BJ (cell line): Measurements from ENCODE around the gene DTX4. TPM values are rescaled to one million over a fixed set of nuclear protein-coding genes. Genes with fewer than 3 reads are reported as not detected.
A peak's percentile ranks its signal among the peaks of the same experiment; 100 is the strongest.

Source experiments
- CTCF ChIA-PET: fragments of 350-600 bp; formaldehyde crosslinking; extraction: SDS; loops from one replicate; lab custom pipeline; 2021; ENCODE audit warnings: antibody characterized with exemption, inconsistent platforms; lab: Yijun Ruan, JAX
- POLR2A ChIA-PET: fragments of 300-600 bp; sonication (Branson Sonifier 250); formaldehyde crosslinking; extraction: SDS; loops from one replicate; lab custom pipeline; 2021; ENCODE audit warnings: antibody characterized with exemption; lab: Charles Lee
- DNase-seq: peaks from one replicate; pipeline ENCODE4 v3.0.0-alpha.2; 2011; ENCODE audit warnings: low read depth
- H3K27me3 ChIP-seq: 2 replicates; pipeline ENCODE4 v1.6.0; 2011; ENCODE audit warnings: low read length; ENCODE audit not compliant: control insufficient read depth, insufficient read depth
- H3K36me3 ChIP-seq: 2 replicates; pipeline ENCODE4 v1.5.1; 2011; ENCODE audit warnings: low read length; ENCODE audit not compliant: control insufficient read depth, insufficient read depth
- H3K4me3 ChIP-seq: 2 replicates; pipeline ENCODE4 v1.5.1; 2011; ENCODE audit warnings: low read depth, mild to moderate bottlenecking, control low read depth, low read length
- CTCF ChIP-seq: IDR thresholded peaks from 2 replicates; pipeline ENCODE4 v1.5.1; 2011; ENCODE audit warnings: low read depth, mild to moderate bottlenecking, control low read depth, inconsistent platforms, low read length, moderate library complexity; ENCODE audit not compliant: insufficient read depth
- polyA plus RNA-seq: library from polyadenylated mRNA; depleted of rRNA; stranded (reverse); fragments of >200 nt; gene quantifications from 2 replicates; pipeline ENCODE4 v1.2.3, GENCODE V29; 2011

Gene DTX4
- polyA plus RNA-seq, 1 experiment, result 1.2 TPM

GRCh38 chr11:59157433-59157832 lies 14.5 kb upstream of the DTX4 start:
- DNase-seq, result no peak
- no peak for TF ChIP-seq CTCF
- CTCF ChIA-PET, result interaction anchor here (1.2 to 3.7 kb wide), 10 partner anchors 9 to 589 kb away, joined by 3 to 67 read pairs (median 11); partner anchors contain the start of genes DTX4, FAM111A and FAM111B
- Histone ChIP-seq H3K27me3 (peaks cover 4% of the 10 kb centered on the region), H3K4me3 (no peak overlapping the region), H3K36me3 (no peaks in the 10 kb centered on the region; the same call in 1 of the 2 replicates)
- POLR2A ChIA-PET, result no interaction called here

DNA sequence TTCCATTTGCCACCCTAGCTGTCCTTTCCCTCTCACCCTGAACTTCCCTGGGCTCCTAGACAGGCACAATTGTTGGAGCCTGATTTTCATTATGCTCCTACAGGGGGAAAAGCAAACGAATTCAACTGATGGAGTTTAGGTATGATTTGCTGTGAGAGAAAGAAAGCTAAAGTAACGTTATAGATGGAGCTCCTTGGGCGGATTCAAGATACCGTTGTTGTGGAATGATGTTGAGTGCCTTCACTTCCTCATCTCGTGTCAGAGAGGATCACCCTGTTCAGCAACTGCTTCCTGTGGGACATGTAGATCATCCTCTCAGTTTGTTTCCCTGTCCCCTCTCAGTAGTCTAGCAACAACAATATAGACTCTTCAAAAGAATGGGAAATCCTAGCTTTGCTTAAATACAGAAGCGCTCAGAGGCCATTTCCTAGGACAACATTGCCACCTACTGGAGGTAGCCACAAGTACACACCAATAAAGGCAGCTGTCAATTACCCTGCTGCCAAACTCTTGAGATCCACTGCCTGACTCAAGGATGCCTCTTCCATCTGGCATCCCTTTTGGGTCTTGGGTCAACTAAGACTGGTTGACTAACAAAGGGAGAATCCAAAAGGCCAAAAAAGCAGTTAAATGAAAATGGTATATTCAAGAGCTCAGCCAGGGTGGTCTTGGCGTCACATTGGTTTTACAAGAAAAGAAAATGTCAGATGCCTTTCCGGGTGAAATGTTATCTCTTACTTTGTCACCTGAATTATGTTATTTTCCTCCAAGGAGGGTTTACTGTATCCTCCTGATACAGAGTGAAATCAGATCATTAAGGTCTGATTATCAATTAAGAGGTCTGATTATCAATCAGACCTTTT lies 13.5 kb upstream of the DTX4 start:
- Histone ChIP-seq H3K27me3 (peaks cover 4% of the 10 kb centered on the region), H3K4me3 (no peak overlapping the region), H3K36me3 (no peaks in the 10 kb centered on the region)
- no peak for DNase-seq
- peak; percentile 76 for TF ChIP-seq CTCF
- ChIA-PET POLR2A (no interaction called here), CTCF (interaction anchor here (0.5 to 3.7 kb wide), 33 partner anchors 8 to 1929 kb away, joined by 3 to 67 read pairs (median 6); partner anchors contain the start of genes DTX4, FAM111A and FAM111B)

- Histone ChIP-seq H3K36me3 (no peaks in the 10 kb centered on the region), H3K4me3 (no peak overlapping the region), H3K27me3 (peaks cover 4% of the 10 kb centered on the region)
- CTCF ChIA-PET, result interaction anchor here (0.8 to 1.8 kb wide), 5 partner anchors 10 to 111 kb away, joined by 3 to 5 read pairs (median 4); no protein-coding TSS in a partner anchor
- POLR2A ChIA-PET, result no interaction called here
- TF ChIP-seq CTCF, result no peak
- no peak for DNase-seq
These were observed 7.9 kb upstream of the DTX4 start for GRCh38 chr11:59164028-59164427.

GRCh38 chr11:59172345-59173079 lies 580 bp downstream of the DTX4 start:
- POLR2A ChIA-PET, result interaction anchor here (0.6 kb wide), 1 partner anchor 11 kb away, joined by 4 read pairs; no protein-coding TSS in a partner anchor
- H3K4me3 ChIP-seq, result peak overlapping the region; percentile 59
- no peaks in the 10 kb centered on the region; the same call in 1 of the 2 replicates for H3K27me3 ChIP-seq
- TF ChIP-seq CTCF, result no peak
- DNase-seq, result no peak
- CTCF ChIA-PET, result interaction anchor here (0.7 to 11.6 kb wide), 34 partner anchors 8 to 572 kb away, joined by 3 to 202 read pairs (median 9); partner anchors contain the start of genes FAM111A, FAM111B and MPEG1
- no peaks in the 10 kb centered on the region for H3K36me3 ChIP-seq
